Measurements from ENCODE around the gene THRSP.
"Not testable (repeated sequence)": the region's sequence is repeated elsewhere in the genome, so short reads cannot be mapped to it uniquely, and the experiment has no call there.

Gene THRSP

DNA sequence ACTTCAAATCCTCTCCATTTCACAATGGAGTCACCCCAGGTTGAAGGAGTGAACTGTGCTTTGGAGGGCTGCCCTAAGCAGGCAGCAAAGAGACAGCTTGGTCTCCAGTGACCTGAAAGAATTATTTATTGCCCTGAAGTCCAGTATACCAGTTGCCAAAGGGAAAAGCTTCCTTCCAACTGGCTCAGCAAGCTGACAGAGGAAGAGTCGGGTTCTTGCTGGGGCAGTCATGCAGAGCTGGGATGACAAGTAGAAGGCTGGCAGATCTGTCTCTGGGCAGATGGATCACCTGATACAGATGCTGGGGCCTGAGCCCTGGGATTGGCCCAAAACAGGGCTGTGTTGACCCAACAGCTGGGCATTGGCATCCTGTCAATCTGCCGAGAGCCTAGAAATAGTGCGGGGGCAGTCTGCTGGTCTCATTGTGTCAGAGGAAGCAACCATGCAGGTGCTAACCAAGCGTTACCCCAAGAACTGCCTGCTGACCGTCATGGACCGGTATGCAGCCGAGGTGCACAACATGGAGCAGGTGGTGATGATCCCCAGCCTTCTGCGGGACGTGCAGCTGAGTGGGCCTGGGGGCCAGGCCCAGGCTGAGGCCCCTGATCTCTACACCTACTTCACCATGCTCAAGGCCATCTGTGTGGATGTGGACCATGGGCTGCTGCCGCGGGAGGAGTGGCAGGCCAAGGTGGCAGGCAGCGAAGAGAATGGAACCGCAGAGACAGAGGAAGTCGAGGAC, at the start of gene THRSP:
THRSP (plus strand) TSS at position 422 of the 742 bp plus-strand sequence; CDS start at position 443, 21 bp downstream.
- no peak for DNase-seq (ENCODE audit: low read depth)

DNA sequence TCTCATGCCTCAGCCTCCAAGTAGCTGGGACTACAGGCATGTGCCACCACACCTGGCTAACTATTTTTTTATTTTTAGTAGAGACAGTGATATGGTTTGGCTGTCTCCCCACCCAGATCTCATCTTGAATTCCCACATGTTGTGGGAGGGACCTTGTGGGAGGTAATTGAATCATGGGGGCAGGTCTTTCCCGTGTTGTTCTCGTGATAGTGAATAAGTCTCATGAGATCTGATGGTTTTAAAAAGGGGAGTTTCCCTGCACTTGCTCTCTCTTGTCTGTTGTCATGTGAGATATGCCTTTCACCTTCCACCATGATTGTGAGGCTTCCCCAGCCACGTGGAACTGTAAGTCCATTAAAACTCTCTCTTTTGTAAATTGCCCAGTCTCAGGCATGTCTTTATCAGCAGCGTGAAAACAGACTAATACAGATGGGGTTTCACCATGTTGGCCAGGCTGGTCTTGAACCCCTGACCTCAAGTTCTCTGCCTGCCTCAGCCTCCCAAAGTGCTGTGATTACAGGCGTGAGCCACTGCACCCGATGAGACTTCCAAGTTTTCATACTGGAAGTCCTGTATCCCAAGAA, 48.6 kb upstream of the THRSP start:
- DNase-seq (ENCODE audit: low read depth), result not testable (repeated sequence)

GRCh38 chr11:78015878-78016277, 47.8 kb upstream of the THRSP start:
- no peak for DNase-seq (ENCODE audit: low read depth)

DNA sequence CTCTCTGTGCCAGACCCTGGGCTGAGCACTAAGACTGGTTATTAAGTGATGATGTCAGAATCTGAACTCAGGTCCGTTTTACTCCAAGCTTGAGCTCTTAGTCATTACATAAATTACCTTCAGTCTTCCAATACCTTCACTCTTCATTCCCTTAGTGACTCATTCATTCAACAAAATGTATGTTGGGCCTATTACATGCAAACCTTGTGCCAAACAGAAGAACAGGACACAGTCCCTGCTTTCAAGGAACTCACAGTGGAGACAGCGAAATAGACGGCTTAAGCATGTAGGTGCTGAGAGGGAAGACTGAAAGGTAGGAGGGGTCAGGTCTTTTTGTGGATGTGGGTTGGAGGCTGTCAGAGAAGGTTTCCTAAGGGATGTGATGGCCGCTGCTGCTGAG, 43.9 kb upstream of the THRSP start:
- DNase-seq (ENCODE audit: low read depth), result no peak

DNA sequence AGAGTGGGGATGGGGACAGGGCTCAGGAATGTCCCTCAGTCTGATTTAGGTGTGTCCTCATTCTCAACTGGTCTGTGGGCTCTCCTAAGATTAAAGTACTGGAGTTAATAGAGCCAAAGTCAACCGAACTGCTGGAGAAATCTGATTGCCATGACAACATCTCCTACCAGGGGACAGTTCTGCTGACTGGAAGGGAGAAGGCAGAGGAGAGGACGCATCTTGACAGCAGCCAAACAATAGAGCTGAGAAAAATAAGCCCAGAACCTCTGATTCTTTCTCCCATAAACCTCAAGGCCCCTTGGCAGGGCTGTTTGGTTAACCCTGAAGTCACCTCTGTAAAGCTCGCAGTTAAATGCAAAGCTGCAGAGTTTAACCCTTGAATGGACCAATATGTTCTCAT, 43.4 kb upstream of the THRSP start:
- DNase-seq (ENCODE audit: low read depth), result no peak

GRCh38 chr11:78021611-78022010, 42.0 kb upstream of the THRSP start:
- no peak for DNase-seq (ENCODE audit: low read depth)

GRCh38 chr11:78022397-78023396, 41.0 kb upstream of the THRSP start, which contains the start of gene KCTD14:
Gene KCTD14, minus strand, starts transcription at chr11:78023276. Its CDS starts 27 bp downstream, at chr11:78023249.
- DNase-seq (ENCODE audit: low read depth), result no peak

GRCh38 chr11:78023426-78023825, 40.2 kb upstream of the THRSP start:
- no peak for DNase-seq (ENCODE audit: low read depth)

DNA sequence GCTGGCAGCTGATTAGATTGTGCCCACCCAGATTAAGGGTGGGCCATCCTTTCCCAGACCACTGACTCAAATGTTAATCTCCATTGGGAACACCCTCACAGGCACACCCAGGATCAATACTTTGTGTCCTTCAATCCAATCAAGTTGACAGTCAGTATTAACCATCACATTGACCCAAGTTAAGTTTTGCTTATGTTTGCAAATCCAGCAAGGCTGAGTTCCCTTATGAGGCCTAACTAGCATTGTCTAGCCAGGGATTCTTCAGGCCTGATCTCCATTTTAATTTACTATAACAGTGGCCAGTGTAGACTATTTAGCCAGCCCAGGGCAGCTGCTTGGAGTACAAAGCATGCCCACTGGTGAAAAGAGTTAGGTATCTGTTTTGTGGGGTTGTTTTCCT, 38.3 kb upstream of the THRSP start:
- DNase-seq (ENCODE audit: low read depth), result no peak

DNA sequence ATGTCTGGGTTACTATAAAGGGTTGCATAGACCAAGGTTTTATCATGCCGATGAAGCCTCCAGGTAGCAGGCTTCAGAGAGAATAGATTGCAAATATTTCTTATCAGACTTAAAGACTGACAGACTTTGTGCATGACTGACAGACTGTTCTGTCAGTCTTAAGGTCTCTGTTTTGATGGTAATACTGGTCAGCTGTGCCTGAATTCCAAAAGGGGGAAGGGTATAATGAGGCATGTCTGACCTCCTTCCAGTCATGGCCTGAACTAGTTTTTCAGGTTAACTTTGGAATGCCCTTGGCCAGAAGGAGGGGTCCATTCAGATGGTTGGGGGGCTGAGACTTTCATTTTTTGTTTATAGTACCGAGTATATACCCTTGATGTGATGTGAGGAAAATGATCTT, 35.9 kb upstream of the THRSP start:
- DNase-seq (ENCODE audit: low read depth), result no peak

GRCh38 chr11:78028423-78028822, 35.2 kb upstream of the THRSP start:
- not testable (repeated sequence) for DNase-seq (ENCODE audit: low read depth)

DNA sequence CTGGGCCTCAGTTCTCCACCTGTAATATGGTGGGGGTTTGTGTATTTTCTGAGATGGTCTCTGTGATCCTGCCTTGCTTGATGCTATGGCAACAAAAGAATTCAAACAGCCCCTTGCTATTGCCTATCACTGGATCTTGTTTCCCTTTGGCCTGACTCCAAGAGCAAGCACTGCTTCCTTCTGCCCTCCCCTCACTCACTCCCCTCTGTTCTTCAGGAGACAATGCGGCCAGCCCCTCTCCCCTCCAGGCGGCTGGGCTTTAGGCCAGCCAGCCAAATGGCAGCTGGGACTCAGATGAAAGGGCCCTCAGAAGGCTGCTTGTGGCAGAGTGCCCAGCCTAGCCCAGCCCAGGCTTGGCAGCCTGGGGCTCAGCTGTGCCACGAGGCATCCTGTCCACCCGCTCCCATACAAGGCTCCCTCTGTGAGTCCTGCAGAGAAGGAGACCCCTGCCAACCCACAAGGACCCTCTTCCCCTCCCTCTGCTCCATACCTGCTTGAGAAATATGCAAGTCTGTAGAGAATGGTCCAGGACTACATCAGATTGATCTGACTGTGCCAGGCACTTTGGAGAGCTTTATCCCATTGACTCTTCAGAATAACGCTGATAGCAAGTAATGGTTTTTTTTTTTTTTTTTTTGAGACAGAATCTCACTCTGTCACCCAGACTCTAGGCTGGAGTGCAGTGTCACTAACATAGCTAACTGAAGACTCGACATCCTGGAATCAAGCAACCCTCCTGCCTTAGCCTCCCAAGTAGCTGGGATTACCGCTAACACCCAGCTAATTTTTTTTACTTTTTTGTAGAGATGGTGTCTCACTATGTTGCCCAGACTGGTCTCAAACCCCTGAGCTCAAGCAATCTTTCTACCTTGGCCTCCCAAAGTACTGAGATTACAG, 33.0 kb upstream of the THRSP start:
- DNase-seq (ENCODE audit: low read depth), result no peak

DNA sequence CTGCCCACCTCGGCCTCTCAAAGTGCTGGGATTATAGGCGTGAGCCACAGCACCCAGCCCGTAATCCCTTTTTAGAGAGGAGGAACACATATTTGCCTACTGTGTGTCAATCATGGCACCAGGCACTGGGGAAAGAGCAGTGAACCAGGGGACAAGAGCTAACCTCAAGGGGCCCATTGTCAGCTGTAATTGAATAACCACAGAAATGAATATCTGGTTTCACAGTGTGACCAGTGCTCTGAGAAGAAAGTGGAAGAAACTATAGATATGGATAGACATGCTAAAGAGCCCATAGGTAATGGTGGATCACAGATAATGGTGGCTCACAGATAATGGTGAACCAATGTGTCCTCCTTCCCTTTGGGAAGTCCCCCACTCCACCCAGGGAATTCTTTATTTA, 32.0 kb upstream of the THRSP start:
- DNase-seq (ENCODE audit: low read depth), result no peak

DNA sequence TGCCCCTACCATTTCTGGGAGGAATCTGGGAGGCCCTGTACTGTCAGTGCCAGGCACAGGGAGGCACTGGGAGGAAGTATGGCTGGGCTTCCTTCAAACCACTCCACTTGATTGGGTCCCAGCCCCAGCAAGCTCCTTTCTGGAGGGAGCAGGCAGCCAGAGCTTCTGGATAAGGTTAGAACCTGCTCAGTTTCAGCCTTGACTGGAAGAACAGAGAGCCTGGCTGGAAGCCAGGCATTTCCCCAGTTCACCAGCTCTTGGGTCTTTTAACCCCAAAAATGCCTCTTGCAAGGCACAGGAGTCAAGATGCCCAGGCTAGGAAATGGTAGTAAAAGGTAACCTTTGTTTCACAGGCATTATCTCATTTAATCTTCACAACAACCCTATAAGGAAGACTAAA, 31.6 kb upstream of the THRSP start:
- DNase-seq (ENCODE audit: low read depth), result no peak

- DNase-seq (ENCODE audit: low read depth), result no peak
Measured at GRCh38 chr11:78033040-78033439, 30.6 kb upstream of the THRSP start.

GRCh38 chr11:78034623-78035022, 29.0 kb upstream of the THRSP start:
- DNase-seq (ENCODE audit: low read depth), result no peak

GRCh38 chr11:78036313-78036712, 27.3 kb upstream of the THRSP start:
- no peak for DNase-seq (ENCODE audit: low read depth)

DNA sequence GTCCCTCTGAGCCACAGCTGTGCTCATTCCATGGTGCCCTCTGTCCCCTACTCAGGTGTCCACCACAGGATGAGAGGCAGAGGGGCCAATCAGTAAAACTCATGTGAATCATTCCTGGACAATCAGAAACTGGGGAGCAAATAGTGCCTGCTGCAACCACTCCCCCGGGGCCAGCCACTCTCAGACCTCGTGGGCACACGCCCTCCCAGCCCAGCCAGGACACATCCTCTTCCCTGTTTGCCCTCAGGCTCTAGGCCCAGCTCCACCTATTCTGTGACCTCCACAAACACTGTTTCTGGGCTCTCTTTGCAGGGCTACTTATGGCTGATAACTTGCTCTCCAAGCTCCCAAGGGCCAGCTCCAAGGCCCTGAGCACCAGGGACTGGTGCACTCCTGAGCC, 26.6 kb upstream of the THRSP start:
- no peak for DNase-seq (ENCODE audit: low read depth)

DNA sequence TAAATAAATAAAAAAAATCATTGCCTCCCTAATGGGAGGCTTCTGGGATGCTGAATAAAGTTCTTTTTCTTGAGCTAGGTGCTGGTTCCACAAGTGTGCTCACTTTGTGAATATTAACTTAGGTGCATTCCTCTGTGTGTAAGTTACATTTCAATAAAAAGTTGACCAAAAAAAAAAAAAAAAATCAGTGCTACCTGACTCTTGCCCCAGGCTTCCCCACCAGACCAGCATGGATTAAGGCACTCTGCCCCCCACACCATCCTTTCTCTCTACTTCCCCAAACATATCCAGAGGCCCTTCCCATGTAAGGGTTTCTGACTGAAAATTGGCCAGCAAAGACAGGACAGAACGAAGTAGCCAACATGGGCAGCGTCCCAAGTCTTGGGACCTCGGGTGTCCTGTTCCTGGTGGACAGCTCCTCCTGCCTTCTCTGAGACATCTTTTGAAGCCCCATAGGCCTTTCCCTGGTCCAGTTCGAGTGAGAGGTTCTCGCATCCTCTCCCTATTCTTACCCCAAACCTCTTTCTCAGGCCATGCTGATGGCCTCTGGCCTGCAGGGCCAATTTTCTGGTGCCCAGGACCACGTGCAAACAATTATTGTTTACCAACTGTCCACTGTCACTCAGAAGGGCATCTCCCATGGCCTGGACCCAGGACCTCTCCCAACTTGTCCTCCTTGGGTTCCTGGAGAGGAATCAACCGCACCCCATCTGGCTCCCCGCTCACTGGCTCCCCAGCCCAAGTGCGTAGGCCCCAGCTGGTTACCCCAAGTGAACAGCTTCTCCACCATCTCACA, 25.6 kb upstream of the THRSP start:
- DNase-seq (ENCODE audit: low read depth), result no peak

DNA sequence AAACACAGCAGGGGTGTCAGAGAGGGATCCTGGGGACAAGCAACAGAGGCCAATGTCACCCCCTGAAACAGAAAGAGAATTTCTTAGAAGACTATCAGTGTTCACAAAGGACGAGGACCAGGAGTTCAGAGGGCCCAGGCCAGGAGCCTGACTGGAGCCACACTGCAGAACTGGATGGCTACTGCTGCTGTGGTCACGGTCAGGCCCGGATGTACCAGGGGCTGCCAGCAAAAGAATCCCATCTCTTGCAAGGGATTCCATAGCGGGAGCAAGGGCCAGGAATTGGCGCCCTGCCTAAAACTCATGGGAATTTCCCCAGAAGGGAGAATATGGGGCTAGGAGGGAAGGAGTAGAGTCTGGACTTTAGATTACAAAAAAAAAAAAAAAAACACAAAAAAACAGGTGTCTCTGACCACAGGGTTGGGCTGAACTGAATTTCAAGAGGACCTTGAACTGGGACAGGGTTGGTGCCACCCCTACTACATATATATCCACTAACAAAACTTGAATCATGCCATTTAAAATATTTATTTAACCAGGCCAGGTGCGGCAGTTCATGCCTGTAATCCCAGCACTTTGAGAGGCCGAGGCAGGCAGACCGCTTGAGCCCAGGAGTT, 24.9 kb upstream of the THRSP start:
- DNase-seq (ENCODE audit: low read depth), result no peak

Data from stromal cell of bone marrow (primary cell).